HUES48 (cell line): ENCODE measurements around the gene KCP.

Experiments
- H3K27ac ChIP-seq: one replicate; pipeline ENCODE4 v1.7.0; 2013; ENCODE audit warnings: low read depth, low read length, inconsistent platforms
- H3K27me3 ChIP-seq: 2 replicates; pipeline ENCODE4 v1.6.1; 2013; ENCODE audit warnings: mild to moderate bottlenecking, low read length; ENCODE audit not compliant: control insufficient read depth, insufficient read depth
- H3K36me3 ChIP-seq: 2 replicates; pipeline ENCODE4 v1.6.1; 2013; ENCODE audit warnings: low read length; ENCODE audit not compliant: control insufficient read depth, insufficient read depth
- H3K4me1 ChIP-seq: 2 replicates; pipeline ENCODE4 v1.6.1; 2013; ENCODE audit warnings: mild to moderate bottlenecking, low read length; ENCODE audit not compliant: control insufficient read depth, insufficient read depth
- H3K4me3 ChIP-seq: 2 replicates; pipeline ENCODE4 v1.5.1; 2013; ENCODE audit warnings: mild to moderate bottlenecking, low read depth, low read length
- H3K9ac ChIP-seq: 2 replicates; pipeline ENCODE4 v1.6.1; 2013; ENCODE audit warnings: mild to moderate bottlenecking, low read depth, low read length, moderate library complexity
- H3K9me3 ChIP-seq: 2 replicates; pipeline ENCODE4 v1.6.1; 2013; ENCODE audit warnings: low read length; ENCODE audit not compliant: control insufficient read depth, insufficient read depth

KCP gene

DNA sequence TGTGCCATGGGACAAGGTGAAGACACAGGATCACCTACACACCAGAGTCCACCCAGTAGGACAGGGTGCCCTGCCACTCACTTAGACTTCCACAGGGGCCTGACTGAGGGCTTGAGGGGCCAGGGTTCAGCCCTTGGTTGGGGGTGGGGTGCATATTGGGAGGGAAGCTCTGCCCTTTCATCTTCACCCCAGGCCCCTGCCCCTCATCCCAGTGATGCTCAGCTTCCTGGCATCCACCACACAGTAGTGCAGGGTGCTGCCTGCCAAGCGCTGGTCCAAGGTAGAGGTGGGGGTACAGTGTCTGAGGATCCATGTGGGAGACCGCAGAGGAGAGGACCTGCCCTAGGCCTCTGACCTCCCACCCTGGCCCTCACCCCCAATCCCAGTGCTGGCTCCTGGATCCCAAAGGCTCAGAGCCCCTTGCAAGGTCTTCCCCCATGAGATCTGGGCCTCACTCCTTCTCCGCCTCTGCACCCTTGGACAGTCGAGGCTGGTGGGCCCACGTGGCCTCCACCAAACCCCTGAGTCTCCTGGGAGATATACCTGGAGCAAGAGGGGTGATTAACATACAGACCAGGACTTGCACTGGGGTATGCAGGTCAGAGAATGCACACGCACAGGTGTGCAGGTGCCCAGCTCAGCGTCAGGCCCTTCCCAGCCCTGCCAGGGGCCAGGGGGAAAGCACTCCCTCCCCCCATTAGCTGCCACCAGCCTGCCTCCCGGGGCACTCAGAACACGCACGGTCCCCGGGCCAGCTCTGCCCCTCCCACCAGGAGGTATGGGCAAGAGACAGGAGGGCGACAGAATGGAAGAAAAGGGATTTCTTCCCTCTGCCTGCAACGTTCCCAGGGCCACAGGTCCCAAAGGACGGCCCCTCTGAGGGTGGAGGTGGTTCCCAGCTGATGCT, 18.6 kb upstream of the KCP start:
- no peaks in the 10 kb centered on the region for H3K9me3 ChIP-seq
- no peak overlapping the region for H3K9ac ChIP-seq
- no peak overlapping the region for H3K4me3 ChIP-seq
- no peaks in the 10 kb centered on the region for H3K4me1 ChIP-seq
- peaks cover 8% of the 10 kb centered on the region for H3K27me3 ChIP-seq
- H3K27ac ChIP-seq = no peak overlapping the region
- H3K36me3 ChIP-seq = no peaks in the 10 kb centered on the region

DNA sequence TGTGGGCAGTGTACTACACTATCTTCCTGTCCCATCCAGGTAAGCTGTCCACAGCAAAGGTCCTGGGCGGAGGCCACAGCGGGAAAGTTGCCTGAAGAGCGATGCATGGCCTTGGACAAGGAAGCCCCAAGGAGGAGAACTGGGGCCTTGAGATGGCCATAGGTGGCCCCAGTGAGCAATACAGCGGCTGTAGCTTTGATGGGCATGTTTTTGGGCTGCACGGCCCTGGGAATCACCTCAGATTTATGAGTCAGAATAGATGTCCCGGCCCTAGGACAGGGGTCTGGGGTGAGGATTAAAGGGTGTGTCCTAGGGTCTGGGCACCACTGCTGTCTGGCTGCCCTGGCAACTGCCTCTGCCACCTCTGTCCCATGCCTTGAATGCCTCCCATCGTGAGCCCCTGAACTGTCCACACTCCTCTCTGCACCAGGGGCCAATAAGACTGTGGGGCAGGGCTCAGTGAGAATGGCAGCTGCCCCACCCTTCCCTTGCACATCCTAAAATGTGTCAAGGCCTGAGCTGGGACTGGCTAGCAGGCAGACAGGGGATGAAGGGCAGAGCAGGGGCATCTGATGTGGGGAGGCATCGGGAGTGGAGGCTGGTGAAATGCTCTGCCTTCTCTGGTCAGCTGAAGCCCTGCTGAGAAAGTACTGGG, 17.8 kb upstream of the KCP start:
- peaks cover 5% of the 10 kb centered on the region; the same call in 1 of the 2 replicates for H3K27me3 ChIP-seq
- no peaks in the 10 kb centered on the region for H3K36me3 ChIP-seq
- no peak overlapping the region for H3K4me3 ChIP-seq
- H3K9ac ChIP-seq = no peak overlapping the region
- H3K4me1 ChIP-seq = no peaks in the 10 kb centered on the region
- no peak overlapping the region for H3K27ac ChIP-seq
- H3K9me3 ChIP-seq = no peaks in the 10 kb centered on the region

DNA sequence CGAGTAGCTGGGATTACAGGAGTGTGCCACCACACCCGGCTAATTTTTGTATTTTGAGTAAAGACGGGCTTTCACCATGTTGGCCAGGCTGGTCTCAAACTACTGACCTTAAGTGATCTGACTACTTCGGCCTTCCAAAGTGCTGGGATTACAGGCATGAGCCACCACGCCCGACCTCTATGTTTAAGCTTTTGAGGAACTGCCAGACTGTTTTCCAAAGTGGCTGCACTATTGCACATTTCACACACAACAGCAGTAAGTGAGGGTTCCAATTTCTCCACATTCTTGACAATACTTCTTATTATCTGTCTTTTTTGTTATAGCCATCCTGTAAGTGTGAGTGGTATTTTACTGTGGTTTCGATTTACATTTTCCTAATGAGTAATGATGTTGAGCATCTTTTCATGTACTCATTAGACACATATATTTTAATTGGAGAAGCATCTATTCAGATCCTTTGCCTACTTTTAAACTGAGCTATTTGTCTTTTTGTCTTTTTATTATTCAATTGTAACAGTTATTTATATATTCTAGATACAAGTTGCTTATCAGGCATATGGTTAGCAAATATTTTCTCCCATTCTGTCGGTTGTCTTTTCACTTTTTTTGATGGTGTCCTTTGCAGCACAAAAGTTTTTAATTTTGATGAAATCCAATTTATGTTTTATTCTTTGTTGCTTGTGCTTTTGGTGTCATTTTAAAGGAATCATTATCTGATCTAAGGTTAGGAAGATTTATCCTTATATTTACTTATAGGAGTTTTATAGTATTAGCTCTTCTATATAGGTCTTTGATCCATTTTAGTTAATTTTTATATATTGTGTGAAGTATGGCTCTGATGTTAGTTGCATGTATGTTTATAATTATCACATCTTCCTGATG, 14.4 kb upstream of the KCP start:
- Histone ChIP-seq H3K36me3 (no peaks in the 10 kb centered on the region), H3K27ac (no peak overlapping the region), H3K9ac (no peak overlapping the region), H3K9me3 (no peaks in the 10 kb centered on the region), H3K4me1 (peaks cover 7% of the 10 kb centered on the region), H3K4me3 (no peak overlapping the region), H3K27me3 (peaks cover 6% of the 10 kb centered on the region; the same call in 1 of the 2 replicates)

DNA sequence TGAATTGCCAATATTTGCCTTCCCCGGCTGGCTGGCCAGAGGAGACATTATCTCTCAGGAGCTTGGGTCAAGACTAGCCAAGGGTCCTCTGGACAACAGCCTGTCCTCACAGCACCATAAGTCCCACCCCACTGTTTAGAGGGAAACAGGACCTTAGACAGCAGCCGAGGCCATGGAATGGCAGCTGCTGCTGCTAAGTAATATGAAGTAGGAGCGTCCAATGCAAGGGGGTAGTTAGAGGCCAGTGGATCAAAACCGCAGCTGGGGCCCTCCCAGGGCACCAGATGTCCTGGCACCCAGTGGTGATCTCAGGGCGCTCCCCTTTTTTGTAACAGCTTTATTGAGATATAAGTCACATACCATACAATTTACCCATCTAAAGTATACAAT, 12.9 kb upstream of the KCP start:
- Histone ChIP-seq H3K9me3 (no peaks in the 10 kb centered on the region), H3K36me3 (no peaks in the 10 kb centered on the region), H3K4me1 (peaks cover 7% of the 10 kb centered on the region), H3K27ac (no peak overlapping the region), H3K27me3 (peaks cover 10% of the 10 kb centered on the region; the same call in 1 of the 2 replicates), H3K9ac (no peak overlapping the region), H3K4me3 (no peak overlapping the region)

DNA sequence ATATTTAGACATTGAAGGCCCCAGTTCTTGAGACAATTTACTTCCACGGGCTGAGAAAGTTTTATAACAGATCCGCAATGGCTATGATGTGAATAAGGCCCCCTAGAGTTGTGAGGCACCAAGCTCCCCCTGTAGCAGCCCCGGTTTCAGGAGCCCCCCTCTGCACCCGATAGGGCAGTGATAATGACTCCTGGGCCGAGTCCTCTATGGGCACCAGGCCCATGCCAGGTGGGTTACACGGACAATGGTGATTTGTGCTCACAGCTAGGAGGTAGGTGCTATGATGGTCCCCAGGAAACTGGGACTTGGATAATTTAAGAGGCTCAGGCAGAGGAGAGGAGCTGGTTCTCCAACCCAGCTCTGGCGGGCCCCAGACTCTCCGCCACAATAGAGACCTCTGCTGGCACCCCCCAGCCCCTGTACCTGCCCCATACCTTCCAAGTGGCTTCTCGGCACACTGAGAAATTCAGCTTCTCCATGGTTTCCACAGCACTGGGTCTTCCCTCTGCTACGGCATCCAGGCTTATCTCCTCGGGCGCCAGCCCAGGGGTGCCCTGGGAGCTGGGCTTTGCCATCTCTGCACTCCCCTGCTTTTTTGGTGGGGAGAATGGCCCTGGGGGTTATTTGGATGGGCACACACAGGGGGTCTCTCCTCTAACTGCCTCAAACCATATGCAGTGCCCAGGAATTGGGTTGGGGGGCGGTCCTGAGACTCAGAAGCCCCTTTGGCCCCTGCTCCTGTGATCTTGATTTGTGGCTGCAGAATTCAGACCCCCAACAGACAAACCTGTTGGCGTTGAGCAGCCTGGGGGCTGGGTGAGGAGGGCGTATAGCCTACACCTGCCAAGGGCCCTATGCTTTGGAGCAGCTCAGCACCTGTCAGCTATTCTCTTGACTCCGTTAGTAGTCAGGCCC, 12.2 kb upstream of the KCP start:
- H3K4me3 ChIP-seq = no peak overlapping the region
- no peak overlapping the region for H3K27ac ChIP-seq
- H3K9ac ChIP-seq = no peak overlapping the region
- H3K4me1 ChIP-seq = peaks cover 7% of the 10 kb centered on the region
- no peaks in the 10 kb centered on the region for H3K9me3 ChIP-seq
- peaks cover 12% of the 10 kb centered on the region; the same call in 1 of the 2 replicates for H3K27me3 ChIP-seq
- no peaks in the 10 kb centered on the region for H3K36me3 ChIP-seq

DNA sequence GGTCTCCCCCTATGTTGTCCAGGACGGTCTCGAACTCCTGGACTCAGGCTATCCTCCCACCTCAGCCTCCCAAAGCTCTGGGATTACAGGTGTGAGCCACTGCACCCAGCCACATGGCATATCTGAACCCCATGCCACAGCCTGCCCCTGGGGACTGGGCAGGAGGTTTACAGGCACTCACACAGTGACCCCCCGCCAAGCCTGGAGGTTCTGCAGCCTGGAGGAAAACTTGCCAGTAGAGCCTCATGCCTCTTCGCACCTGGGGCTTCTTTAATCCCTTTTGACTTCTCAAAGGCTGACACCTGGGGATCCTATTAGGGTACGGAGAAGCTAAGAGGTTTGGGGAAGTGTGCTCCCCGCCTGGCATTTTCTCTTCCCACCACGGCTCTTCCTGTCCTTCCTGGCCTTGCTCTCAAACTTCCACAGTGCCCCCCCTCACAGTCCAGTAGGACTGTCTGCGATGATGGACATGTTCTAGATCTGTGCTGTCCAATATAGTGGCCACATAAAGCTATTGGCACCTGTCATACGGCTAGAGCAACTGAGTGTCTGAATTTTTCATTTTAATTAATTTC, 11.4 kb upstream of the KCP start:
- H3K27me3 ChIP-seq = peaks cover 16% of the 10 kb centered on the region
- peaks cover 7% of the 10 kb centered on the region for H3K4me1 ChIP-seq
- no peak overlapping the region for H3K9ac ChIP-seq
- no peak overlapping the region for H3K27ac ChIP-seq
- H3K4me3 ChIP-seq = no peak overlapping the region
- H3K9me3 ChIP-seq = no peaks in the 10 kb centered on the region
- no peaks in the 10 kb centered on the region for H3K36me3 ChIP-seq

DNA sequence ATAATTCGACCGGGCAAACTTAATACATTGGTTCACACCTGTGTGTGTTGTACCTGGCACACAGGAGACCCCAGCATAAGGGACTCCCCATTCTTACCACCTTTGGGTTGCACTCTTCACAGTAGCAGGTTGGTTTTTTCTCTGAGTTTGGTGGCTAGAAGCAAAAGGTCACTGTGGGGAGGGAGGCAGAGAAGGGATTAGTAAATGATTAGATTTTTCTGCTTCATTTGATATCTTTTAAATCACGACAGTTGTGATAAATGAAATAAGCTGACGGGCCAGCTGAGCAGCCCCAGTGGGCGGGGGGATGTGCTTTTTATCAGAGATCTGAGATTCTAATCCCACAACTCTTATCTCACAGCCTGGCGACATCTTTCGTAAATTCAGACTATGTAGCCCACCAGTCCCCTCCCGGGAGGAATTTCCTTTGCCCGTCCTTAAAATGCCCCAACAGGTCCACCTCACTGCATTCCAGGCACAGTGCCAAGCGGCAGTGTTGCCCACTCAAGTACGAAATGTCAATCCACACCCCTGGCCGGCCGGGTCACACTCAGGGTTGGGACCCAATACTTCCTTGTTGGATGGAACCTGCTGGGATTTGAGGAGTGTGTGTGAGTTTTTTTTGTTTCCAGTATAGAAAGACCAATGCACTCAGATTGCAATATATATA, 10.5 kb upstream of the KCP start:
- H3K4me3 ChIP-seq = no peak overlapping the region
- H3K36me3 ChIP-seq = no peaks in the 10 kb centered on the region
- H3K27ac ChIP-seq = no peak overlapping the region
- peaks cover 7% of the 10 kb centered on the region for H3K4me1 ChIP-seq
- peaks cover 25% of the 10 kb centered on the region for H3K27me3 ChIP-seq
- H3K9ac ChIP-seq = no peak overlapping the region
- no peaks in the 10 kb centered on the region for H3K9me3 ChIP-seq

DNA sequence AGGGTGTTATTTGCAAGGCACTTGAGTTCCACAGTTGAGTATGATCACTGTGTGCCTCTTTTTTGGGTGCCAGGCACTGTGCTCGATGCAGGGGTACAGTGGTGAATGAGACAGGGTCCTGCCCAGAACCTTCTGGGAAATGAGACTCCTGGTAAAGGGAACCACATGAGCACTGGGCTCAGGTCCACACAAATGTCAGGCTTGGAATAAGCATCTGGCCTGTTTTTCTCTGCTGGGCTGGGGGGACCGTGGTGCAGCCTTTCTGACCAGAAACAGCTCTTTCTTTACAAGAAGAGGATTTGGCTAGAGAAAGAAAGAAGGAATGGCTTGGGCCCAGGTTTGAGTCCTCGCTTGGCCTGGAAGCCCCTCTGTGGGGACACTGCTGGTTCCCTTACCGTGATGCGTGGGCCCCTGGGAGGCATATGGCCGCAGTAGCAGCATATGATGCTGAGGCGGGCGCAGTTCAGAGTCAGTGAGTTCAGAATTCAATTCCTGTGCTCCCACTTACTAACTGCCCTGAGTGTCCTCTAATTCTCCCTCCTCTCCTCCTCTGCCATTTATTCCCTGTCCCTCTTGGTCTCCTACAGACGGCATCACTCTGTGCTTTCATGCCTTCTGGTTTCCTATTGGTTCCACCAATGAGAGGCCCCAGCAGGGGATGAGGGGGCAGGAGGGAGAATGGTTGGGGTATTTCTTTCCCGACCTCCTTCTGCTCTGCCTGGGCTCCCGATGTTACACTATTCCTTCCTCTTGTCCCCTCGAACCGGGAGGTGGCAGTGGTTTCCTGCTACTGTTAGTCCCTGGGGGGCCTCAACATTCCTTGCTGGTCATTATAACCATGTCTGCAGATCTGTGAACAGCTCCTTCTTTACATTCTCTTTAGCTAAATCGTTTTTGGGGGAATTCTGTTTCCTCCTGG, 9.6 kb upstream of the KCP start:
- H3K4me1 ChIP-seq = peaks cover 7% of the 10 kb centered on the region
- no peak overlapping the region for H3K4me3 ChIP-seq
- peaks cover 34% of the 10 kb centered on the region for H3K27me3 ChIP-seq
- no peak overlapping the region for H3K9ac ChIP-seq
- H3K9me3 ChIP-seq = no peaks in the 10 kb centered on the region
- no peaks in the 10 kb centered on the region for H3K36me3 ChIP-seq
- H3K27ac ChIP-seq = no peak overlapping the region

DNA sequence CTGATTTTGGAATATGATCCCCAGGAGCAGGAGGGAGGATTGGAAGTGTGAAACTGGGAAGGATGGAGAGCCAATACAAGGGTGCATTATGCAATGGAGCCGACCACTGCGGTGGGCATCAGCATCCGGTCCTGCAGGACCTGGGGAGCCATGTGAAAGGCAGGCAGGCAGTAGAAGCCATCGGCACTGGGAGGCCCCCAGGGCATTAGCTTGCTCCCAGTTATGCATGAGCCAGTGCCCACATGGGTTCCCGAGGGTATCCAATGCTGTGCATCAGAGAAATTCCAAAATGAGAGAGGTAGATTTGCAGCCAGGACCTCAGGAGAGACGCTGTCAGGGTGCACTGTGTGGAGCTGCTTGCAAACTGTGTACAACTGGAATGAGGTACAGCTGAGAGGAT, 8.7 kb upstream of the KCP start:
- H3K4me3 ChIP-seq = no peak overlapping the region
- no peak overlapping the region for H3K9ac ChIP-seq
- peaks cover 12% of the 10 kb centered on the region for H3K4me1 ChIP-seq
- H3K36me3 ChIP-seq = no peaks in the 10 kb centered on the region
- H3K27me3 ChIP-seq = peaks cover 42% of the 10 kb centered on the region
- no peaks in the 10 kb centered on the region for H3K9me3 ChIP-seq
- no peak overlapping the region for H3K27ac ChIP-seq
